Measurements from ENCODE around the gene TRIM46.
A peak's percentile ranks its signal among the peaks of the same experiment; 100 is the strongest.

TRIM46 gene

DNA sequence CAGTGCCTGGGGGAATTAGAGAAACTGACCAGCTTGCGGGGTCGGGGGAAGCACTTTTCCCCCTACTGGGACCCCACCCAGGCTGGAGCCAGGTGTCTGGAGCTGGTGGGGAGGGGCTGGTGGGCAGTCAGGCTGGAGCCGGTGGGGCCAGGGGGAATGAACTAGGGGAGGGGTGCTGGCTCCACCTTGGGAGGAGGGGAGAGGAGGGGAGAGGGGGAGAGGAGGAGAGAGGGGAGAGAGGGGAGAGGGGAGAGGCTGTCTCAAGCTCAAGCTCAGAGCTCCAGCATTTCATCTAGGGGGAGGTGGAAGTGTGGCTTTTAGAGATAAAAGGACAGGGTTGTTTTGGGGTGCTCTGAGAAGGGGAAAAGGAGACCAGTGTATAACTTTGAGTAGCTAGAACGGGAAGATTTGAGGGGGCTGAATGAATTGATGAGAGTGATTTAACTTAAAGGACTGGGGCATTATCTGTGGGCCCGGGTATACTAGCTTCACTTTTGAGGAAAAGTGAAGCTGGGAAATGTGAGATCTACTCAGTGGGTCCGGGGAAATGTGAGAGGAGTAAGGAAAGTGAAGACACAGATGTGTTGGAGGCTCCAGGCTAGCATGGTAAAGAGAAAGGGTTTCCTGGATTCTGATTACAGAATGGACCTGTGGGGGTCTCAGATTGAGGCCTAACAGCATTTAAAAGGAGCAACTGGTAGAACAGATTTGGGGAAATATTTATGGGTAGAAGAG is 43.2 kb upstream of the TRIM46 start:
- Histone ChIP-seq H3K4me1 (ENCODE audit: control insufficient read depth, insufficient read depth, low read length) (peaks cover 50% of the 10 kb centered on the region), H3K4me3 (ENCODE audit: low read length) (no peak overlapping the region), H3K9me3 (replicated peaks; ENCODE audit: low read length) (no peaks in the 10 kb centered on the region), H3K9ac (ENCODE audit: low read depth, low read length) (no peak overlapping the region), H3K36me3 (ENCODE audit: insufficient read depth, low read length) (no peaks in the 10 kb centered on the region), H3K27me3 (ENCODE audit: control insufficient read depth, insufficient read depth, low read length) (peaks cover 45% of the 10 kb centered on the region), H3K4me2 (ENCODE audit: low read length) (no peak overlapping the region)

DNA sequence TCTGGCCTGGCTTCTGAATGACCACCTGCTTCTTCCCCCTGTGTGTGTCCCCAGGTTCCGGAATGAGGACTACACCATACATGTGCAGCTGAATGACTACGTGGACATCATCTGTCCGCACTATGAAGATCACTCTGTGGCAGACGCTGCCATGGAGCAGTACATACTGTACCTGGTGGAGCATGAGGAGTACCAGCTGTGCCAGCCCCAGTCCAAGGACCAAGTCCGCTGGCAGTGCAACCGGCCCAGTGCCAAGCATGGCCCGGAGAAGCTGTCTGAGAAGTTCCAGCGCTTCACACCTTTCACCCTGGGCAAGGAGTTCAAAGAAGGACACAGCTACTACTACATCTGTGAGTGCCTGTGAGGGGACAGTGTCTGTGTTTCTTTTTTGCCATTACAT is 42.4 kb upstream of the TRIM46 start:
- Histone ChIP-seq H3K4me3 (ENCODE audit: low read length) (no peak overlapping the region), H3K36me3 (ENCODE audit: insufficient read depth, low read length) (no peaks in the 10 kb centered on the region), H3K9ac (ENCODE audit: low read depth, low read length) (no peak overlapping the region), H3K9me3 (replicated peaks; ENCODE audit: low read length) (no peaks in the 10 kb centered on the region), H3K4me1 (ENCODE audit: control insufficient read depth, insufficient read depth, low read length) (peaks cover 45% of the 10 kb centered on the region), H3K27me3 (ENCODE audit: control insufficient read depth, insufficient read depth, low read length) (peaks cover 37% of the 10 kb centered on the region), H3K4me2 (ENCODE audit: low read length) (no peak overlapping the region)

DNA sequence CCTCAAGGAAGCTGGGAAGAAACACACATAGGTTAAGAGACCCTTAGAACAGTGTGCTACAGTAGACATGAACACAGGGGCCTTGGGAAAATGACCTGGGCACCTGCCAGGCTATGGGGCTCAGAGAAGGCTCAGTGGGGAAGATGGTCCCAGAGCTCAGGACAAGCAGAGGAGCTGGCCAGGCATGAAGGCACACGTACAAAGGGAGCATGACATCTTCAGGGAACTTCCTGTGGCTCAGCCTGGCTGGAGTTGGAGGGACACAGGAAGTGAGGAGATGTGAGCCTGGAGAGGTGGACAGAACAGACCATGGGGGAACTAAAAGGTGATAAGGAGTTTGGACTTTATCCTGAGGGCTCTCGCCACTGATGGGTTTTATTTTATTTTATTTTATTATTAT is 41.8 kb upstream of the TRIM46 start:
- Histone ChIP-seq H3K4me1 (ENCODE audit: control insufficient read depth, insufficient read depth, low read length) (peaks cover 42% of the 10 kb centered on the region), H3K27me3 (ENCODE audit: control insufficient read depth, insufficient read depth, low read length) (peaks cover 31% of the 10 kb centered on the region), H3K36me3 (ENCODE audit: insufficient read depth, low read length) (no peaks in the 10 kb centered on the region), H3K4me2 (ENCODE audit: low read length) (no peak overlapping the region), H3K9ac (ENCODE audit: low read depth, low read length) (no peak overlapping the region), H3K9me3 (replicated peaks; ENCODE audit: low read length) (no peaks in the 10 kb centered on the region), H3K4me3 (ENCODE audit: low read length) (no peak overlapping the region)

DNA sequence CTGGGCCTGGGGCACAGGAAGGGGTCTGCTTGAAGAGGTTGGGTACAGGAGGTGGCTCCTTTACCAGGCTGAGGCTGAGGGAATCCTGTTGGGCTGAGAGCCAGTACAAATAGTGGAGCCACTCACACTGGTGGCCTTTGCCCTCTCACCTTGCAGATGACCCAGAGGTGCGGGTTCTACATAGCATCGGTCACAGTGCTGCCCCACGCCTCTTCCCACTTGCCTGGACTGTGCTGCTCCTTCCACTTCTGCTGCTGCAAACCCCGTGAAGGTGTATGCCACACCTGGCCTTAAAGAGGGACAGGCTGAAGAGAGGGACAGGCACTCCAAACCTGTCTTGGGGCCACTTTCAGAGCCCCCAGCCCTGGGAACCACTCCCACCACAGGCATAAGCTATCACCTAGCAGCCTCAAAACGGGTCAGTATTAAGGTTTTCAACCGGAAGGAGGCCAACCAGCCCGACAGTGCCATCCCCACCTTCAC is 39.8 kb upstream of the TRIM46 start:
- Histone ChIP-seq H3K4me2 (ENCODE audit: low read length) (no peak overlapping the region), H3K36me3 (ENCODE audit: insufficient read depth, low read length) (peaks cover 4% of the 10 kb centered on the region), H3K4me3 (ENCODE audit: low read length) (no peak overlapping the region), H3K27me3 (ENCODE audit: control insufficient read depth, insufficient read depth, low read length) (peaks cover 13% of the 10 kb centered on the region), H3K9ac (ENCODE audit: low read depth, low read length) (no peak overlapping the region), H3K4me1 (ENCODE audit: control insufficient read depth, insufficient read depth, low read length) (peaks cover 34% of the 10 kb centered on the region), H3K9me3 (replicated peaks; ENCODE audit: low read length) (no peaks in the 10 kb centered on the region)

DNA sequence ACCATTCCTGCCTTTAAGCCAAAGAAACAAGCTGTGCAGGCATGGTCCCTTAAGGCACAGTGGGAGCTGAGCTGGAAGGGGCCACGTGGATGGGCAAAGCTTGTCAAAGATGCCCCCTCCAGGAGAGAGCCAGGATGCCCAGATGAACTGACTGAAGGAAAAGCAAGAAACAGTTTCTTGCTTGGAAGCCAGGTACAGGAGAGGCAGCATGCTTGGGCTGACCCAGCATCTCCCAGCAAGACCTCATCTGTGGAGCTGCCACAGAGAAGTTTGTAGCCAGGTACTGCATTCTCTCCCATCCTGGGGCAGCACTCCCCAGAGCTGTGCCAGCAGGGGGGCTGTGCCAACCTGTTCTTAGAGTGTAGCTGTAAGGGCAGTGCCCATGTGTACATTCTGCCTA is 39.3 kb upstream of the TRIM46 start:
- H3K36me3 ChIP-seq (ENCODE audit: insufficient read depth, low read length): peaks cover 4% of the 10 kb centered on the region
- H3K4me3 ChIP-seq (ENCODE audit: low read length): no peak overlapping the region
- peaks cover 9% of the 10 kb centered on the region for H3K27me3 ChIP-seq (ENCODE audit: control insufficient read depth, insufficient read depth, low read length)
- H3K4me2 ChIP-seq (ENCODE audit: low read length): peak overlapping the region; percentile 98
- H3K9ac ChIP-seq (ENCODE audit: low read depth, low read length): peak overlapping the region; percentile 93
- peaks cover 33% of the 10 kb centered on the region for H3K4me1 ChIP-seq (ENCODE audit: control insufficient read depth, insufficient read depth, low read length)
- H3K9me3 ChIP-seq (replicated peaks; ENCODE audit: low read length): no peaks in the 10 kb centered on the region

DNA sequence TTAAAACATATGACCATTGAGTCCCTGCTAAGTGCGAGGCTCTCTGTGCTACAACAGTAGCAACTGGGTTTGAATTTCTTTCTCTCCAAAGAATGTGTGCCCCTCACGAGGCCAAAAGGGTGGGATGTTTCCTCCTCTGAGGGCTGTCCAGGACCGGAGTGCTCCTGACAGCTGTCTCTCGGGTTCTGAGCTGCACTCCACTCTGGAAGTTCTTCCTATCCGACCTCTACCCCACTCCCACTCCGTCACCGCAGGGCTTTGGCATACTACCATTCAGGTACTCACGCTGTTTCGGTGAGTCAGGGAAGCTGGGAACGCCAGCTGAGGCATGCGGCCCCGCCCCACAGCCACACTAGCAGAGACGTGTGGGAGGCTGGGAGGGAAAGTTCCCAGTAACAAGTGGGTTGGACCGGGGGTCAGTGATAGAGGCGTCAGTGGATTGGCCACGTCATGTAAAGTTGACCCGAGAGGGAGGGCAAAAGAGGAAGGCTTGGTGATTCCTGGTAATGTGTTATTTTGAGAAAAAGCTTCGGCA is 38.7 kb upstream of the TRIM46 start:
- peak overlapping the region; percentile 93 for H3K9ac ChIP-seq (ENCODE audit: low read depth, low read length)

DNA sequence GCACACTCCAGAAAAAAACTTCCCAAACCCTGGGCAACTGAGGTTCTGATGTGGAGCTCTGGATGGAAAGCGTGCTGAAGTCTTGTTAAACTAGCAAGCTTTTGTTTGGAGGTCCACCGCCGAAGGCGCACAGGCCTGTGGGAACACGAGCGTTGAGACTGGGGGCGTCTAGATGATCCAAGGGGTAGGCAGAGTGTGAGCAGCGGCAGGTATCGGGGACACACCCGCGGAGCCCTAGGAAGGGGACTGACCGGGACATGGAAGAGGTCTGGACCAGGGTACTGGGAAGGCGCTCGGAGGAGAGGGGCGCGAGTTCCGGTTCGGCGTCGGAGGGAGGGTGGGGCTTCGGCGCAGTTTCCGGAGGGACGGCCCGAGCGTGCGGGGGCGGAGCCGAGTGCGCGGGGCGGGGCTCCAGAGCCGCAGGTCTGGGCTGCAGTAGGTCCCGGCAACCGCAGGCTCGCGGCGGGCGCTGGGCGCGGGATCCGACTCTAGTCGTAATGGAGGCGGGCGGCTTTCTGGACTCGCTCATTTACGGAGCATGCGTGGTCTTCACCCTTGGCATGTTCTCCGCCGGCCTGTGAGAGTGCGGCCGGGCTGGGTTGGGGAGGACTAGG is 38.1 kb upstream of the TRIM46 start, which contains the start of gene SLC50A1:
SLC50A1 (plus strand) TSS at position 438 of the 614 bp plus-strand sequence; CDS start at position 498, 60 bp downstream.
- H3K9me3 ChIP-seq (replicated peaks; ENCODE audit: low read length): no peaks in the 10 kb centered on the region
- H3K4me3 ChIP-seq (ENCODE audit: low read length): peak within 1 kb of the TSS; percentile 90
- H3K4me1 ChIP-seq (ENCODE audit: control insufficient read depth, insufficient read depth, low read length): peaks cover 25% of the 10 kb centered on the region
- peaks cover 4% of the 10 kb centered on the region for H3K36me3 ChIP-seq (ENCODE audit: insufficient read depth, low read length)
- peaks cover 3% of the 10 kb centered on the region for H3K27me3 ChIP-seq (ENCODE audit: control insufficient read depth, insufficient read depth, low read length)
- peak within 1 kb of the TSS; percentile 93 for H3K9ac ChIP-seq (ENCODE audit: low read depth, low read length)
- H3K4me2 ChIP-seq (ENCODE audit: low read length): peak within 1 kb of the TSS; percentile 98

More for the DNA sequence above, 38.7 kb upstream of the TRIM46 start:
- H3K27me3 ChIP-seq (ENCODE audit: control insufficient read depth, insufficient read depth, low read length): peaks cover 4% of the 10 kb centered on the region
- H3K4me1 ChIP-seq (ENCODE audit: control insufficient read depth, insufficient read depth, low read length): peaks cover 27% of the 10 kb centered on the region
- no peaks in the 10 kb centered on the region for H3K9me3 ChIP-seq (replicated peaks; ENCODE audit: low read length)
- peak overlapping the region; percentile 98 for H3K4me2 ChIP-seq (ENCODE audit: low read length)
- peaks cover 4% of the 10 kb centered on the region for H3K36me3 ChIP-seq (ENCODE audit: insufficient read depth, low read length)
- H3K4me3 ChIP-seq (ENCODE audit: low read length): peak overlapping the region; percentile 90

DNA sequence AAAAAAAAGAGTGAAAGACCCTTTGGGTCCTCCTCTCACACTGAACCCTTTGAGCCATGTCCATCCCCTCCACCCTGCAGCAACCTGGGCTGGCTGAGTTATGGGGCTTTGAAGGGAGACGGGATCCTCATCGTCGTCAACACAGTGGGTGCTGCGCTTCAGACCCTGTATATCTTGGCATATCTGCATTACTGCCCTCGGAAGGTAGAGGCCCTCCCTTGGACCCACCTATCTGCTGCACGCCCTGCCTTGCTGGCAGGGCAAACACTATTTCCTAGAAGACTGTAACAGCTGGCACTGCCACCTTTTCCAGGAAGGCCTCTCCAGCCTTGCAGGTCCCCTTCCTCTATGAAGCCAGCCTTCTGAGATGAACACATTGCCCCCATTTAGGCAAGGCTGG is 36.9 kb upstream of the TRIM46 start:
- Histone ChIP-seq H3K4me2 (ENCODE audit: low read length) (peak overlapping the region; percentile 98), H3K4me1 (ENCODE audit: control insufficient read depth, insufficient read depth, low read length) (peaks cover 25% of the 10 kb centered on the region), H3K27me3 (ENCODE audit: control insufficient read depth, insufficient read depth, low read length) (peaks cover 4% of the 10 kb centered on the region), H3K9me3 (replicated peaks; ENCODE audit: low read length) (no peaks in the 10 kb centered on the region), H3K9ac (ENCODE audit: low read depth, low read length) (peak overlapping the region; percentile 93), H3K4me3 (ENCODE audit: low read length) (peak overlapping the region; percentile 90), H3K36me3 (ENCODE audit: insufficient read depth, low read length) (peaks cover 4% of the 10 kb centered on the region)

DNA sequence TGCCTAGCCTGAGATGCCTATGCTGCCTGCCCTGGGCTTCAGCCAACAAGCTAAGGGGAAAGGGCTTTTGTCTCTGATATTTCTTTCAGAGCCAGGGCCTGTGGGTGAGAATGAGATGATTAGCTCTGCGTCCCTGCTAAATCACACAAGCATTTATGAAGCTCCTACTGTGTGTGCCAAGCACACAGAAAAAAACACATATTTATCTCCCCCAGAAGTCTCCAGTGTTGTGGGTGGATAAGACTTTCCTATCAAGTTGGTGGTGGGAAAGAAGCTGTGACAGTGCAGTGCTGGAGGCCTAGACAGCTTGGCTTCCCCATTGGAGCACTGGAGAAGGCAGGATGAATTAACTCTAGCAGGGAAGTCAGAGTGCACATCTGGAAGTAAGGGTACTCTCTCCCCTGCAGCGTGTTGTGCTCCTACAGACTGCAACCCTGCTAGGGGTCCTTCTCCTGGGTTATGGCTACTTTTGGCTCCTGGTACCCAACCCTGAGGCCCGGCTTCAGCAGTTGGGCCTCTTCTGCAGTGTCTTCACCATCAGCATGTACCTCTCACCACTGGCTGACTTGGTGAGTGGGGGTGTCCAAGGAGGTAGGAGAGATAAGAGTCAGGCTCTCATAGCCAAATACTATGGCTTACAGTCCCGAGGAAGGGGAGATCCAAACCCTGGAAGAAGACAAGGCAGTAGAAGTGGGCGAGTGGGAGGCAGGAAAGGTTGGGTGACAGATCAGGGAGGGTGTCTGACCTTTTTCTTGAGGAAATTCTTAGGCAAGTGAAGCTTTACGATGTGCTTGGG is 36.3 kb upstream of the TRIM46 start:
- Histone ChIP-seq H3K4me2 (ENCODE audit: low read length) (peak overlapping the region; percentile 98), H3K9me3 (replicated peaks; ENCODE audit: low read length) (no peaks in the 10 kb centered on the region), H3K4me3 (ENCODE audit: low read length) (peak overlapping the region; percentile 90), H3K36me3 (ENCODE audit: insufficient read depth, low read length) (peaks cover 4% of the 10 kb centered on the region), H3K9ac (ENCODE audit: low read depth, low read length) (peak overlapping the region; percentile 93), H3K27me3 (ENCODE audit: control insufficient read depth, insufficient read depth, low read length) (peaks cover 7% of the 10 kb centered on the region), H3K4me1 (ENCODE audit: control insufficient read depth, insufficient read depth, low read length) (peaks cover 25% of the 10 kb centered on the region)

DNA sequence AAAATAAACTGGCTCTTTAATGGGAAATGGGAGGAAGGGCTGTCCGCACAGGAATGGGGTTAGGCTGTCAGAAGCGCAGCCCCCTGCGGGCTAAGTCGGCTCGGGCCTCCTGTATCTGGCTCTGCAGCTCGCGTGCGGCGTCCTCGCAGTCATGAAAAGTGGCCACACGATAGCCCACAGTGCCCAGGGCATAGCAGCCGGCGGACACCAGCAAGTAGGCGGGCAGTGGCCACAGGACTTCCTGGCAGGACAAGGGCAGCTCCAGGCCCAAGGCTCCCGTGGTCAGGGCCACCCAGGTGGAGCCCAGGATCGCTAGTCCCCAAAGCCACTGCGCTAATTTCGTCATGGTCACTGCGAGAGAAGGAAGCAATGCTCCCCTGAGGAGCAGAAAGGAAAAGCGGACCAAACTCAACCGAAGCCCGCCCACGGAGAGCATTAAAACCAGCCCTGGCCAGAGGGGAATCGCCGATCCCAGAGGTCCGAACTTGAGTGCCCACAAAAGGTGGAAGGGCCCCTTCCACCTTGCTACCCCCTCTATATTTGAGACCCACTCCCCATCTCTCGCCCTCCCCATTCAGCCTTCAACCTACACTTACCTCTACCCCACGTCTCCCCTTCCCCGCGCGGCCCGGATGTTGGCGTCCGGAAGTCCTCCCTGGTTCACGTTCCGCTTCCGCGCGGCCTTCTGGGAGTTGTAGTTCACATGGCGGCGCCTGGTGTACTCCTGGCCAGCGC is 33.6 kb upstream of the TRIM46 start, which contains the start of gene DPM3:
DPM3 (minus strand) TSS at position 637 of the 735 bp plus-strand sequence; CDS start at position 346, 291 bp downstream.
- no peaks in the 10 kb centered on the region for H3K9me3 ChIP-seq (replicated peaks; ENCODE audit: low read length)

More for the DNA sequence above, 33.6 kb upstream of the TRIM46 start, which contains the start of gene DPM3:
- peaks cover 19% of the 10 kb centered on the region for H3K4me1 ChIP-seq (ENCODE audit: control insufficient read depth, insufficient read depth, low read length)
- H3K4me2 ChIP-seq (ENCODE audit: low read length): peak within 1 kb of the TSS; percentile 85
- H3K27me3 ChIP-seq (ENCODE audit: control insufficient read depth, insufficient read depth, low read length): peaks cover 14% of the 10 kb centered on the region
- peaks cover 4% of the 10 kb centered on the region for H3K36me3 ChIP-seq (ENCODE audit: insufficient read depth, low read length)
- peak within 1 kb of the TSS; percentile 88 for H3K4me3 ChIP-seq (ENCODE audit: low read length)
- H3K9ac ChIP-seq (ENCODE audit: low read depth, low read length): peak within 1 kb of the TSS; percentile 88
